Endothelial cell of umbilical vein (primary cell): ENCODE data around the gene GTF3C5. TPM values are rescaled to one million over a fixed set of nuclear protein-coding genes. Genes with fewer than 3 reads are reported as not detected.

ENCODE experiments used
- BruUV-seq: library from RNA; stranded (reverse); fragments of 400-500 nt; replicated peaks from 2 replicates; lab custom pipeline; 2021; lab: Mats Ljungman, UMichigan
- CTCF ChIA-PET: fragments of 300-600, 350-600 bp; sonication (Branson Sonifier 250); formaldehyde crosslinking; loops from one replicate; lab custom pipeline; 2021; ENCODE audit warnings: antibody characterized with exemption, inconsistent platforms; lab: Charles Lee
- POLR2A ChIA-PET: fragments of 300-600, 350-600 bp; sonication (Branson Sonifier 250); formaldehyde crosslinking; loops from one replicate; lab custom pipeline; 2021; ENCODE audit warnings: antibody characterized with exemption, inconsistent platforms; lab: Charles Lee
- DNase-seq: peaks from one replicate; pipeline ENCODE4 v3.0.0-alpha.2; 2011; ENCODE audit warnings: low read depth, low spot score
- FAIRE-seq: peaks from 2 replicates; lab custom pipeline; 2011; peaks lifted over from hg19 to GRCh38; lab: Jason Lieb, UNC
- H2AFZ ChIP-seq: 2 replicates; pipeline ENCODE4 v1.6.0; 2012; ENCODE audit warnings: low read depth, low read length, control low read depth, inconsistent platforms
- H3K27ac ChIP-seq: 2 replicates; pipeline ENCODE4 v1.5.1; 2011; ENCODE audit warnings: low read depth, mild to moderate bottlenecking, control low read depth, low read length, moderate library complexity; ENCODE audit not compliant: insufficient read depth
- H3K27me3 ChIP-seq, 2 experiments: 2 replicates each; pipeline versions ENCODE4 v1.6.0 to v1.6.1; 2011; ENCODE audit warnings: low read length in 2 of 2, mixed read lengths in 1 of 2; ENCODE audit not compliant: control insufficient read depth in 2 of 2, insufficient read depth in 2 of 2
- H3K36me3 ChIP-seq, 2 experiments: 2 replicates in 1 of 2; 3 replicates in 1 of 2; pipeline ENCODE4 v1.5.1; 2011; ENCODE audit warnings: low read length in 2 of 2, mild to moderate bottlenecking in 1 of 2, moderate library complexity in 1 of 2; ENCODE audit not compliant: control insufficient read depth in 2 of 2, insufficient read depth in 2 of 2; ENCODE audit errors: extremely low read depth in 1 of 2
- H3K4me1 ChIP-seq: 3 replicates; pipeline ENCODE4 v1.5.1; 2011; ENCODE audit warnings: mild to moderate bottlenecking, low read length; ENCODE audit not compliant: control insufficient read depth, insufficient read depth; ENCODE audit errors: extremely low read depth
- H3K4me2 ChIP-seq: 2 replicates; pipeline ENCODE4 v1.6.1; 2011; ENCODE audit warnings: low read length, control low read depth, mixed read lengths; ENCODE audit not compliant: insufficient read depth
- H3K4me3 ChIP-seq, 3 experiments: fragments of 200-600 bp in 1 of 3; sonication (generic), shearing (Covaris generic) in 1 of 3; replicated peaks in 1 of 3; 2 replicates each; pipeline ENCODE4 v1.5.1; 2011 to 2016; ENCODE audit warnings: control low read depth in 3 of 3, low read length in 3 of 3, mild to moderate bottlenecking in 2 of 3, inconsistent platforms in 1 of 3, low read depth in 1 of 3, moderate library complexity in 1 of 3; ENCODE audit not compliant: insufficient read depth in 1 of 3
- H3K79me2 ChIP-seq: 2 replicates; pipeline ENCODE4 v1.6.0; 2012; ENCODE audit warnings: low read length, inconsistent platforms; ENCODE audit not compliant: control insufficient read depth, insufficient read depth
- H3K9ac ChIP-seq: replicated peaks from 2 replicates; pipeline ENCODE3; 2011; ENCODE audit warnings: low read length, control low read depth; ENCODE audit not compliant: insufficient read depth; ENCODE audit errors: extremely low read depth
- H3K9me1 ChIP-seq: replicated peaks from 3 replicates; pipeline ENCODE4 v1.6.0; 2011; ENCODE audit warnings: mild to moderate bottlenecking, low read length; ENCODE audit not compliant: control insufficient read depth, insufficient read depth; ENCODE audit errors: extremely low read depth
- H3K9me3 ChIP-seq: replicated peaks from 2 replicates; pipeline ENCODE4 v1.5.1; 2012; ENCODE audit warnings: low read length, inconsistent platforms; ENCODE audit not compliant: control insufficient read depth, insufficient read depth
- H4K20me1 ChIP-seq: replicated peaks from 2 replicates; pipeline ENCODE3; 2011; ENCODE audit warnings: mild to moderate bottlenecking, low read length; ENCODE audit not compliant: control insufficient read depth, insufficient read depth; ENCODE audit errors: extremely low read depth
- CTCF ChIP-seq, 2 donors: IDR thresholded peaks; 1 replicate in 1 of 2; 2 replicates in 1 of 2; pipeline ENCODE4 v1.5.1; 2011; ENCODE audit warnings: low read length in 2 of 2, mild to moderate bottlenecking in 2 of 2, moderate library complexity in 2 of 2, control low read depth in 1 of 2, inconsistent platforms in 1 of 2, low read depth in 1 of 2; ENCODE audit not compliant: insufficient read depth in 1 of 2; ENCODE audit errors: extremely low read depth in 1 of 2
- EZH2 ChIP-seq: IDR thresholded peaks from 2 replicates; pipeline ENCODE4 v1.6.1; 2012; ENCODE audit warnings: borderline replicate concordance, low read depth, mild to moderate bottlenecking, moderate library complexity, low read length, inconsistent platforms; ENCODE audit not compliant: severe bottlenecking
- FOS ChIP-seq: IDR thresholded peaks from 2 replicates; pipeline ENCODE4 v1.6.1; 2011; ENCODE audit warnings: mild to moderate bottlenecking, low read length, moderate library complexity, borderline replicate concordance; ENCODE audit not compliant: insufficient read depth
- GATA2 ChIP-seq: IDR thresholded peaks from 2 replicates; pipeline ENCODE4 v1.7.0; 2011; ENCODE audit warnings: low read depth, mild to moderate bottlenecking, moderate library complexity, mixed read lengths, low read length; ENCODE audit not compliant: insufficient read length, insufficient read depth
- JUN ChIP-seq: IDR thresholded peaks from 2 replicates; pipeline ENCODE4 v1.6.1; 2011; ENCODE audit warnings: borderline replicate concordance, low read depth; ENCODE audit not compliant: insufficient read length, insufficient read depth
- MAX ChIP-seq: IDR thresholded peaks from 2 replicates; pipeline ENCODE4 v1.6.1; 2011; ENCODE audit not compliant: insufficient read depth, insufficient read length
- MYC ChIP-seq: IDR thresholded peaks from one replicate; pipeline ENCODE4 v1.6.1; 2011; ENCODE audit warnings: mild to moderate bottlenecking, low read depth, low read length
- POLR2A ChIP-seq: IDR thresholded peaks from 2 replicates; pipeline ENCODE4 v1.6.1; 2012; ENCODE audit warnings: low read depth, mild to moderate bottlenecking, control low read depth, low read length
- POLR2AphosphoS5 ChIP-seq: IDR thresholded peaks from 2 replicates; pipeline ENCODE4 v1.6.1; 2012; ENCODE audit warnings: low read depth, mild to moderate bottlenecking, control low read depth, low read length, moderate library complexity; ENCODE audit not compliant: insufficient read depth
- dilution Hi-C: fragments of 300-500 bp; cut with MboI; formaldehyde crosslinking; loops from one replicate; pipeline ENCODE4 v1.15.0; 2019; ENCODE audit warnings: low sequenced_read_pairs; ENCODE audit not compliant: extremely low pct_ligation_motif_present
- intact Hi-C: fragments of 100-400 bp; cut with micrococcal nuclease; formaldehyde crosslinking; loops from one replicate; pipeline ENCODE4 v1.10.0; 2022
- polyA plus RNA-seq, 4 experiments: library from polyadenylated mRNA; depleted of rRNA in 3 of 4; stranded (reverse) in 3 of 4; unstranded in 1 of 4; fragments of >200 nt; gene quantifications; 2 replicates each; pipeline versions ENCODE4 v1.2.1 to v1.2.3, GENCODE V29; 2011 to 2012; ENCODE audit warnings: missing spikeins in 1 of 4
- total RNA-seq: library from RNA; stranded (reverse); gene quantifications from 2 replicates; pipeline ENCODE4 v1.2.3, GENCODE V29; 2021

GTF3C5 gene
- total and polyA plus RNA-seq, 2 donors (not counting 3 experiments of a cell fraction or from before 2014, with no cell fraction given): 65.6 to 73.8 TPM

- no peak overlapping the region for H3K4me2 ChIP-seq
- H4K20me1 ChIP-seq: no peaks in the 10 kb centered on the region
- H3K9me1 ChIP-seq: no peaks in the 10 kb centered on the region
- intact Hi-C loops: no loop called here
- H3K4me1 ChIP-seq: no peaks in the 10 kb centered on the region
- no peak for FAIRE-seq
- no peak overlapping the region for H3K9ac ChIP-seq
- no peak overlapping the region for H3K27ac ChIP-seq
- BruUV-seq: no TSS peak
- H3K4me3 ChIP-seq: no peak overlapping the region
- CTCF ChIA-PET: no interaction called here
- H3K27me3 ChIP-seq: peaks cover 3 to 6% of the 10 kb centered on the region in 2 experiments
- DNase-seq: no peak
- POLR2A ChIA-PET: no interaction called here
- H2AFZ ChIP-seq: no peak overlapping the region
- H3K79me2 ChIP-seq: no peaks in the 10 kb centered on the region
- H3K9me3 ChIP-seq: no peaks in the 10 kb centered on the region
- TF ChIP-seq FOS (no peak), POLR2AphosphoS5 (no peak), CTCF (IDR thresholded peaks at IDR 0.05; ENCODE audit: extremely low read depth in 1 of 2, insufficient read depth in 1 of 2, low read depth in 1 of 2, low read length in 2 of 2) (no peak), EZH2 (no peak), MYC (no peak), MAX (no peak), GATA2 (no peak), POLR2A (no peak), JUN (no peak)
- no peaks in the 10 kb centered on the region for H3K36me3 ChIP-seq
- dilution Hi-C loops: no loop called here
These were observed 42.6 kb downstream of the GTF3C5 start for GRCh38 chr9:133073086-133074014.
